HepG2 (cell line): ENCODE data around the gene RPL35A. TPM values are rescaled to one million over a fixed set of nuclear protein-coding genes. Genes with fewer than 3 reads are reported as not detected.
A peak's percentile ranks its signal among the peaks of the same experiment; 100 is the strongest.

ENCODE experiments used
- DRAP1 ChIP-seq: IDR thresholded peaks from 2 replicates; pipeline ENCODE4 v1.6.1; 2016; ENCODE audit warnings: missing genetic modification reagents, missing compliant biosample characterization
- KIAA2018 ChIP-seq: sonication (generic); formaldehyde crosslinking; IDR thresholded peaks from 2 replicates; pipeline ENCODE4 v1.5.0; 2020; ENCODE audit warnings: mild to moderate bottlenecking, missing genetic modification reagents, borderline replicate concordance
- MBNL3 ChIP-seq: fragments of 250-450 bp; sonication (Bioruptor Pico); conservative IDR thresholded peaks from 2 replicates; pipeline ENCODE4 v1.8.0; 2022; ENCODE audit warnings: mild to moderate bottlenecking, inconsistent platforms
- RELA ChIP-seq: sonication (generic); formaldehyde crosslinking; IDR thresholded peaks from 2 replicates; pipeline ENCODE4 v1.4.0; 2020; ENCODE audit warnings: missing genetic modification reagents
- SRSF1 ChIP-seq: fragments of 200-400 bp; formaldehyde crosslinking; optimal IDR thresholded peaks from 2 replicates; pipeline ENCODE3; 2017; ENCODE audit warnings: mild to moderate bottlenecking, low read depth, low read length, moderate library complexity
- SRY ChIP-seq: sonication (generic); formaldehyde crosslinking; IDR thresholded peaks from 2 replicates; pipeline ENCODE4 v1.8.0; 2022; ENCODE audit warnings: mild to moderate bottlenecking, missing genetic modification reagents
- TCF7L2 ChIP-seq: IDR thresholded peaks from 2 replicates; pipeline ENCODE4 v1.6.1; 2011; ENCODE audit warnings: mild to moderate bottlenecking, low read depth, low read length, moderate library complexity
- WIZ ChIP-seq: sonication (generic); formaldehyde crosslinking; IDR thresholded peaks from 2 replicates; pipeline ENCODE4 v1.5.1; 2020; ENCODE audit warnings: mild to moderate bottlenecking, missing genetic modification reagents
- ZNF124 ChIP-seq: sonication (generic); formaldehyde crosslinking; IDR thresholded peaks from 2 replicates; pipeline ENCODE4 v1.4.0; 2020; ENCODE audit warnings: missing genetic modification reagents
- ZNF264 ChIP-seq: sonication (generic); formaldehyde crosslinking; IDR thresholded peaks from 2 replicates; pipeline ENCODE4 v1.4.0; 2020; ENCODE audit warnings: missing genetic modification reagents
- ZNF335 ChIP-seq: sonication (generic); formaldehyde crosslinking; IDR thresholded peaks from 2 replicates; pipeline ENCODE4 v1.4.0; 2020; ENCODE audit warnings: missing genetic modification reagents
- ZNF550 ChIP-seq: sonication (generic); formaldehyde crosslinking; IDR thresholded peaks from 2 replicates; pipeline ENCODE4 v1.4.0; 2020; ENCODE audit warnings: mild to moderate bottlenecking, missing genetic modification reagents, borderline replicate concordance
- ZNF724P ChIP-seq: sonication (generic); formaldehyde crosslinking; IDR thresholded peaks from 2 replicates; pipeline ENCODE4 v1.8.0; 2022; ENCODE audit warnings: missing genetic modification reagents, borderline replicate concordance
- ZNF781 ChIP-seq: sonication (generic); formaldehyde crosslinking; IDR thresholded peaks from 2 replicates; pipeline ENCODE4 v1.5.1; 2020; ENCODE audit warnings: borderline replicate concordance, mild to moderate bottlenecking, missing genetic modification reagents; ENCODE audit errors: not compliant biosample characterization
- polyA plus RNA-seq, 8 experiments: library from polyadenylated mRNA; depleted of rRNA in 3 of 8; stranded (reverse) in 7 of 8; unstranded in 1 of 8; fragments of >200 nt; fragmentation: Illumina TruSeq in 4 of 8; extraction: Trizol in 4 of 8; gene quantifications; 2 replicates each; pipeline versions ENCODE4 v1.2.1 to v1.2.3, GENCODE V29; 2011 to 2016; ENCODE audit warnings: low read depth in 4 of 8, missing spikeins in 1 of 8, mixed read lengths in 1 of 8; ENCODE audit not compliant: insufficient read depth in 1 of 8
- total RNA-seq, 5 experiments: library from RNA; depleted of rRNA; stranded (reverse); fragments of >200 nt; fragmentation: Illumina TruSeq; extraction: Trizol; gene quantifications; 2 replicates each; pipeline ENCODE4 v1.2.3, GENCODE V29; 2016; ENCODE audit warnings: low read depth in 1 of 5
- TF ChIP-seq, protein P1 (sequence below): sonication (generic); formaldehyde crosslinking; IDR thresholded peaks from 2 replicates; pipeline ENCODE4 v1.9.0; 2021; ENCODE audit warnings: missing genetic modification reagents, borderline replicate concordance
- TF ChIP-seq, protein P2 (sequence below): sonication (generic); formaldehyde crosslinking; IDR thresholded peaks from 2 replicates; pipeline ENCODE4 v1.8.0; 2022; ENCODE audit warnings: mild to moderate bottlenecking, missing genetic modification reagents; ENCODE audit not compliant: insufficient replicate concordance

RPL35A gene
- total and polyA plus RNA-seq, 2 of the 13 experiments (the other 11 are each of a cell fraction or from before 2014, with no cell fraction given) = 1,001 to 1,582 TPM

DNA sequence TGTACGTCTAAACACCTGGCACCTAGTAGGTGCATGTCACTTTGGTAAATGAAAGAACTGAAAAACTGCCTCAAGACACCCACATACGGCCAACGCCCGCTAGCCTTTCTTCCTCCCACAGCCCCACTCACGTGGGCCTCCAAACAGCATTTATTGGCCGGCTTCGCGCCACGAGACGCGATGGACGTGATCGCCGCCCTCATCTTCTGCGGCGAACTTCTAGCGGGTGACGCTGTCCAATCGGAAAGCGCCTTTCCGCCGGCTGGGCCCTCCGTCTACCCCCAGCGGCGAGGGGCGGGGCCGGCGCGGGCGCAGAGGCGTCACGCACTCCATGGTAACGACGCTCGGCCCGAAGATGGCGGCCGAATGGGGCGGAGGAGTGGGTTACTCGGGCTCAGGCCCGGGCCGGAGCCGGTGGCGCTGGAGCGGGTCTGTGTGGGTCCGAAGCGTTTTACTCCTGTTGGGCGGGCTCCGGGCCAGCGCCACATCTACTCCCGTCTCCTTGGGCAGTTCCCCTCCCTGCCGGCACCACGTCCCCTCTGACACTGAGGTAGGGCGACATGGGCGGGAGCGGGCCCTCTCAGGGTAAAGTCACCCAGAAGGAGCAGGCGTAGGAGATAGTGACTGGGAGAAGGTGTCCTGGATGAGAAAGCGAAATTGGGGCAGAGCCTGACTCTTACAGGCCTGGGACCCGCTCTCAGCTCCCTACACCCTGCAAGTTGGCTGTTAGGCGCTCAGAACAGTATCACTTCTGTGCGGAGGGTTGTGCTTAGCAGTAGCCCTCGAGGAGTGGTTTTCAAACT, 10.1 kb downstream of the RPL35A start, which contains the start of gene LMLN (continued):
- TF ChIP-seq DRAP1 (CRISPR knock-in tag) (peak; percentile 71), KIAA2018 (CRISPR knock-in tag) (no peak), ZNF124 (no peak), RELA (no peak; the same call in 1 of the 2 replicates), ZNF781 (peak; percentile 64), ZNF335 (CRISPR knock-in tag) (peak; percentile 97), ZNF724P (CRISPR knock-in tag) (no peak), SRSF1 (peak; percentile 75), SRY (CRISPR knock-in tag) (no peak; the same call in 1 of the 2 replicates), WIZ (CRISPR knock-in tag) (peak; percentile 60; the same call in 1 of the 2 replicates), ZNF264 (CRISPR knock-in tag) (no peak), MBNL3 (CRISPR knock-in tag) (no peak), ZNF550 (CRISPR knock-in tag) (no peak), TCF7L2 (no peak)
- TF ChIP-seq, protein P1, sequence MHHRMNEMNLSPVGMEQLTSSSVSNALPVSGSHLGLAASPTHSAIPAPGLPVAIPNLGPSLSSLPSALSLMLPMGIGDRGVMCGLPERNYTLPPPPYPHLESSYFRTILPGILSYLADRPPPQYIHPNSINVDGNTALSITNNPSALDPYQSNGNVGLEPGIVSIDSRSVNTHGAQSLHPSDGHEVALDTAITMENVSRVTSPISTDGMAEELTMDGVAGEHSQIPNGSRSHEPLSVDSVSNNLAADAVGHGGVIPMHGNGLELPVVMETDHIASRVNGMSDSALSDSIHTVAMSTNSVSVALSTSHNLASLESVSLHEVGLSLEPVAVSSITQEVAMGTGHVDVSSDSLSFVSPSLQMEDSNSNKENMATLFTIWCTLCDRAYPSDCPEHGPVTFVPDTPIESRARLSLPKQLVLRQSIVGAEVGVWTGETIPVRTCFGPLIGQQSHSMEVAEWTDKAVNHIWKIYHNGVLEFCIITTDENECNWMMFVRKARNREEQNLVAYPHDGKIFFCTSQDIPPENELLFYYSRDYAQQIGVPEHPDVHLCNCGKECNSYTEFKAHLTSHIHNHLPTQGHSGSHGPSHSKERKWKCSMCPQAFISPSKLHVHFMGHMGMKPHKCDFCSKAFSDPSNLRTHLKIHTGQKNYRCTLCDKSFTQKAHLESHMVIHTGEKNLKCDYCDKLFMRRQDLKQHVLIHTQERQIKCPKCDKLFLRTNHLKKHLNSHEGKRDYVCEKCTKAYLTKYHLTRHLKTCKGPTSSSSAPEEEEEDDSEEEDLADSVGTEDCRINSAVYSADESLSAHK = no peak
- TF ChIP-seq, protein P2, sequence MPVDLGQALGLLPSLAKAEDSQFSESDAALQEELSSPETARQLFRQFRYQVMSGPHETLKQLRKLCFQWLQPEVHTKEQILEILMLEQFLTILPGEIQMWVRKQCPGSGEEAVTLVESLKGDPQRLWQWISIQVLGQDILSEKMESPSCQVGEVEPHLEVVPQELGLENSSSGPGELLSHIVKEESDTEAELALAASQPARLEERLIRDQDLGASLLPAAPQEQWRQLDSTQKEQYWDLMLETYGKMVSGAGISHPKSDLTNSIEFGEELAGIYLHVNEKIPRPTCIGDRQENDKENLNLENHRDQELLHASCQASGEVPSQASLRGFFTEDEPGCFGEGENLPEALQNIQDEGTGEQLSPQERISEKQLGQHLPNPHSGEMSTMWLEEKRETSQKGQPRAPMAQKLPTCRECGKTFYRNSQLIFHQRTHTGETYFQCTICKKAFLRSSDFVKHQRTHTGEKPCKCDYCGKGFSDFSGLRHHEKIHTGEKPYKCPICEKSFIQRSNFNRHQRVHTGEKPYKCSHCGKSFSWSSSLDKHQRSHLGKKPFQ (CRISPR knock-in tag) = peak; percentile 20
